GM06990 (cell line): ENCODE data around the gene HOPX.
"Not testable (repeated sequence)": the region's sequence is repeated elsewhere in the genome, so short reads cannot be mapped to it uniquely, and the experiment has no call there.

Source experiments
- DNase-seq: peaks from one replicate; pipeline ENCODE4 v3.0.0-alpha.2; 2011; ENCODE audit not compliant: insufficient read length; ENCODE audit errors: extremely low read depth
- H3K27me3 ChIP-seq: replicated peaks from 2 replicates; pipeline ENCODE4 v1.6.0; 2011; ENCODE audit warnings: low read length; ENCODE audit not compliant: control insufficient read depth, insufficient read depth
- H3K36me3 ChIP-seq: 2 replicates; pipeline ENCODE4 v1.5.1; 2011; ENCODE audit warnings: low read length; ENCODE audit not compliant: control insufficient read depth, insufficient read depth
- H3K4me3 ChIP-seq: replicated peaks from 2 replicates; pipeline ENCODE4 v1.5.1; 2011; ENCODE audit warnings: low read depth, mild to moderate bottlenecking, control low read depth, low read length
- TF ChIP-seq, protein P1 (sequence below): IDR thresholded peaks from 2 replicates; pipeline ENCODE4 v1.5.1; 2011; ENCODE audit warnings: low read length, control low read depth, mild to moderate bottlenecking, inconsistent platforms; ENCODE audit not compliant: insufficient read depth, poor library complexity, severe bottlenecking

The HOPX gene

GRCh38 chr4:56681158-56681852, at the start of gene HOPX:
HOPX (minus strand) TSS chr4:56681296; CDS start chr4:56657816, 23,480 bp downstream.
- no peaks in the 10 kb centered on the region for H3K36me3 ChIP-seq
- peak; percentile 25 for DNase-seq
- TF ChIP-seq, protein P1, sequence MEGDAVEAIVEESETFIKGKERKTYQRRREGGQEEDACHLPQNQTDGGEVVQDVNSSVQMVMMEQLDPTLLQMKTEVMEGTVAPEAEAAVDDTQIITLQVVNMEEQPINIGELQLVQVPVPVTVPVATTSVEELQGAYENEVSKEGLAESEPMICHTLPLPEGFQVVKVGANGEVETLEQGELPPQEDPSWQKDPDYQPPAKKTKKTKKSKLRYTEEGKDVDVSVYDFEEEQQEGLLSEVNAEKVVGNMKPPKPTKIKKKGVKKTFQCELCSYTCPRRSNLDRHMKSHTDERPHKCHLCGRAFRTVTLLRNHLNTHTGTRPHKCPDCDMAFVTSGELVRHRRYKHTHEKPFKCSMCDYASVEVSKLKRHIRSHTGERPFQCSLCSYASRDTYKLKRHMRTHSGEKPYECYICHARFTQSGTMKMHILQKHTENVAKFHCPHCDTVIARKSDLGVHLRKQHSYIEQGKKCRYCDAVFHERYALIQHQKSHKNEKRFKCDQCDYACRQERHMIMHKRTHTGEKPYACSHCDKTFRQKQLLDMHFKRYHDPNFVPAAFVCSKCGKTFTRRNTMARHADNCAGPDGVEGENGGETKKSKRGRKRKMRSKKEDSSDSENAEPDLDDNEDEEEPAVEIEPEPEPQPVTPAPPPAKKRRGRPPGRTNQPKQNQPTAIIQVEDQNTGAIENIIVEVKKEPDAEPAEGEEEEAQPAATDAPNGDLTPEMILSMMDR, result no peak
- no peak within 1 kb of the TSS for H3K4me3 ChIP-seq
- H3K27me3 ChIP-seq, result no peaks in the 10 kb centered on the region; the same call in 1 of the 2 replicates

GRCh38 chr4:56730097-56730496, 49.0 kb upstream of the HOPX start:
- no peaks in the 10 kb centered on the region for H3K36me3 ChIP-seq

GRCh38 chr4:56728512-56728911, 47.4 kb upstream of the HOPX start:
- no peak for DNase-seq

More at GRCh38 chr4:56730097-56730496, 49.0 kb upstream of the HOPX start:
- H3K27me3 ChIP-seq, result 0 out of 2 replicates have a peak, but pooled peaks cover 2% of the 10 kb centered on the region
- TF ChIP-seq, protein P1, result no peak
- H3K4me3 ChIP-seq, result no peak overlapping the region
- DNase-seq, result no peak

DNA sequence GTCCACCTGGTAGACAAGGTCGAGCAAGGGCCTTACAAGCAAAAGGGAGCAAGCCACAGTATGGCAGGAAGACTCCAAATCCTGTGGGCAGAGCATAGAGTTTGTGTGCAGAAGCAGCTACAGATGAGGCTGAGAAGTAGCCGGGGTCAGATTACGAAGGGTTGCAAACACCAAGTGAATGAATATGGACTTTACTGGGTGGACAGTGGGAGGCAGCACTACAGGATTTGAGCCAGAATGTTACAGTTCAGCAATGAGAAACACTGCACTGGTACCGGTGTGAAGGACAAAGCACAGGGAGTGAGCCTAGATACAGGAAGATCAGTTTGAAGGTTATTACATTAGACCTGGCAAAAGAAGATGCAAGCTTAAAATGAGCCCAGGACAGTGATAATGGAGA, 46.1 kb upstream of the HOPX start:
- Histone ChIP-seq H3K4me3 (no peak overlapping the region), H3K27me3 (0 out of 2 replicates have a peak, but pooled peaks cover under 1% of the 10 kb centered on the region), H3K36me3 (no peaks in the 10 kb centered on the region)
- TF ChIP-seq, protein P1, result no peak
- DNase-seq, result no peak

More at GRCh38 chr4:56728512-56728911, 47.4 kb upstream of the HOPX start:
- TF ChIP-seq, protein P1, result no peak
- H3K36me3 ChIP-seq, result no peaks in the 10 kb centered on the region
- H3K4me3 ChIP-seq, result no peak overlapping the region
- 0 out of 2 replicates have a peak, but pooled peaks cover 2% of the 10 kb centered on the region for H3K27me3 ChIP-seq

DNA sequence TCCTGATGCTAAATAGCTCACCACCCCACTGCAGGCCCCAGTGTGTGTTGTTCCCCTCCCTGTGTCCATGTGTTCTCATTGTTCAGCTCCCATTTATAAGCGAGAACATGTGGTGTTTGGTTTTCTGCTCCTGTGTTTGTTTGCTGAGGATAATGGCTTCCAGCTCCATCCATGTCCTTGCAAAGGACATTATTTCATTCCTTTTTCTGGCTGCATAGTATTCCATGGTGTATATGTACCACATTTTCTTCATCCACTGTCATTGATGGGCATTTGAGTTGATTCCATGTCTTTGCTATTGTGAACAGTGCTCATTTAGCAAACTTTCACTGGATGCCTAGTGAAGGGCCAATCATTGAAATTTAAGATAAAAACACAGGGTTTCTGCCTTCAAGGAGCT, 45.5 kb upstream of the HOPX start:
- H3K27me3 ChIP-seq, DNase-seq, H3K4me3 ChIP-seq, H3K36me3 ChIP-seq: not testable (repeated sequence)

- Histone ChIP-seq H3K4me3 (no peak overlapping the region), H3K27me3 (no peaks in the 10 kb centered on the region), H3K36me3 (no peaks in the 10 kb centered on the region)
- TF ChIP-seq, protein P1, result no peak
- no peak for DNase-seq
Measured at GRCh38 chr4:56723659-56724230, 42.6 kb upstream of the HOPX start.
